Right lobe of liver (tissue), 6 donors: ENCODE results near the gene ITGB3. TPM values are rescaled to one million over a fixed set of nuclear protein-coding genes. Genes with fewer than 3 reads are reported as not detected.

Source experiments
- ATAC-seq, 4 donors: fragments of 200-7000 bp; cut with Tn5 transposase; one replicate each; pipeline ENCODE4 v1.9.1; 2020; ENCODE audit warnings: mild to moderate bottlenecking in 4 of 4, moderate library complexity in 4 of 4
- DNase-seq, 3 donors: peaks; one replicate each; pipeline ENCODE4 v3.0.0-alpha.2; 2020
- H3K27ac ChIP-seq, 3 donors: fragments of 200-600 bp; one replicate each; pipeline ENCODE4 v1.8.0; 2022
- H3K27me3 ChIP-seq, 2 donors: fragments of 200-600 bp; one replicate each; pipeline ENCODE4 v1.8.0; 2022
- H3K36me3 ChIP-seq, 4 donors: fragments of 200-600 bp; sonication (generic) in 1 of 4; one replicate each; pipeline versions ENCODE4 v1.5.1 to v1.8.0; 2017 to 2022; ENCODE audit warnings: control low read depth in 1 of 4
- H3K4me1 ChIP-seq, 4 donors: fragments of 200-600 bp; sonication (generic) in 1 of 4; one replicate each; pipeline versions ENCODE4 v1.5.1 to v1.8.0; 2017 to 2022; ENCODE audit warnings: control low read depth in 1 of 4
- H3K4me3 ChIP-seq, 3 donors: fragments of 200-600 bp; one replicate each; pipeline ENCODE4 v1.8.0; 2022
- H3K9me3 ChIP-seq, 4 donors: fragments of 200-600 bp; sonication (generic) in 1 of 4; one replicate each; pipeline versions ENCODE4 v1.5.1 to v1.8.0; 2017 to 2022; ENCODE audit warnings: control low read depth in 1 of 4
- CTCF ChIP-seq, 4 donors: fragments of 200-600 bp in 3 of 4; fragments of 450-650 bp in 1 of 4; IDR thresholded peaks; one replicate each; pipeline versions ENCODE4 v1.5.1 to v1.8.0; 2016 to 2022; ENCODE audit warnings: antibody characterized with exemption in 4 of 4, mild to moderate bottlenecking in 2 of 4
- POLR2A ChIP-seq: fragments of 450-650 bp; IDR thresholded peaks from one replicate; pipeline ENCODE4 v1.6.1; 2017; ENCODE audit warnings: antibody characterized with exemption, mild to moderate bottlenecking
- WGBS: methylation state at CpG from one replicate; pipeline ENCODE4 v1.1.6; 2018; ENCODE audit warnings: low coverage, low lambda C conversion rate; ENCODE audit not compliant: insufficient coverage; ENCODE audit errors: missing lambda C conversion rate; 5-methylcytosine and 5-hydroxymethylcytosine counted together
- intact Hi-C, 2 donors: fragments of 100-400 bp; cut with DNase I; formaldehyde crosslinking; loops; one replicate each; pipeline versions ENCODE4 v1.11.2 to v1.14.1; 2022
- total RNA-seq, 6 experiments: library from RNA; depleted of rRNA in 2 of 6; stranded (reverse); fragments of >200 nt in 2 of 6; fragmentation: NEBNext Ultra II Directional in 3 of 6; extraction: Animal tissue kit (Norgen Biotek cat#: 25700) in 3 of 6; gene quantifications; one replicate each; pipeline versions ENCODE4 v1.1.0 to v1.2.4, GENCODE V29; 2016 to 2023
- donor health status: DM: no; HTN: yes; CAD: no.
- donor health status: DM: no; HTN: no; CAD: no.
- donor health status: DM: no; HTN: no; CAD: no.
- donor health status: DM: no; HTN: yes; CAD: no.
- donor health status: DM: no; HTN: yes; CAD: no.

The ITGB3 gene
- total RNA-seq, 6 experiments from 2014 or later = 2.2 to 8.0 (median 4.8) TPM

GRCh38 chr17:47275245-47275984 is 21.8 kb downstream of the ITGB3 start:
- DNase-seq (peak; percentile 71 to 92 (median 88)), ATAC-seq (peak; percentile 70 to 89 (median 80))
- H3K4me1 ChIP-seq = peaks cover 0 to 32% (median 12%) of the 10 kb centered on the region in 4 donors
- intact Hi-C loops = no loop called here
- TF ChIP-seq CTCF (IDR thresholded peaks at IDR 0.05) (no peak), POLR2A (no peak)
- no peaks in the 10 kb centered on the region for H3K36me3 ChIP-seq
- no peak overlapping the region for H3K4me3 ChIP-seq
- H3K27me3 ChIP-seq = no peaks in the 10 kb centered on the region
- H3K9me3 ChIP-seq = no peaks in the 10 kb centered on the region
- peak overlapping the region; percentile 14 to 56 (median 32) for H3K27ac ChIP-seq
- 25% methylated on average over 8 of the region's 13 CpGs for WGBS

GRCh38 chr17:47276444-47276843 is 22.8 kb downstream of the ITGB3 start:
- no peaks in the 10 kb centered on the region for H3K36me3 ChIP-seq
- no peak for TF ChIP-seq POLR2A
- no peak for TF ChIP-seq CTCF (IDR thresholded peaks at IDR 0.05)
- ATAC-seq (no peak), DNase-seq (no peak)
- no peaks in the 10 kb centered on the region for H3K27me3 ChIP-seq
- peak overlapping the region in 1 of 3 donors; percentile 56 for H3K27ac ChIP-seq
- 78% methylated on average over 3 of the region's 3 CpGs for WGBS
- H3K4me1 ChIP-seq = peaks cover 0 to 32% (median 12%) of the 10 kb centered on the region in 4 donors
- H3K4me3 ChIP-seq = no peak overlapping the region
- H3K9me3 ChIP-seq = no peaks in the 10 kb centered on the region
- intact Hi-C loops = no loop called here

- Histone ChIP-seq H3K4me1 (peaks cover 0 to 32% (median 12%) of the 10 kb centered on the region in 4 donors), H3K27me3 (no peaks in the 10 kb centered on the region), H3K36me3 (no peaks in the 10 kb centered on the region), H3K27ac (peak overlapping the region in 1 of 3 donors; percentile 56), H3K4me3 (no peak overlapping the region), H3K9me3 (no peaks in the 10 kb centered on the region)
- 47% methylated on average over 10 of the region's 10 CpGs for WGBS
- DNase-seq (peak in 2 of 3 donors; percentile 59 to 76), ATAC-seq (peak; percentile 54 to 73 (median 62))
- TF ChIP-seq POLR2A = no peak
- no peak for TF ChIP-seq CTCF (IDR thresholded peaks at IDR 0.05)
- intact Hi-C loops = no loop called here
Measured at GRCh38 chr17:47276868-47277267, 23.2 kb downstream of the ITGB3 start.

GRCh38 chr17:47277921-47278320 is 24.3 kb downstream of the ITGB3 start:
- TF ChIP-seq POLR2A = no peak
- no peak for TF ChIP-seq CTCF (IDR thresholded peaks at IDR 0.05)
- intact Hi-C loops = no loop called here
- 92% methylated on average over 1 of the region's 1 CpG for WGBS
- no peaks in the 10 kb centered on the region for H3K9me3 ChIP-seq
- no peak for ATAC-seq
- no peaks in the 10 kb centered on the region for H3K36me3 ChIP-seq
- no peak for DNase-seq
- peaks cover 0 to 32% (median 12%) of the 10 kb centered on the region in 4 donors for H3K4me1 ChIP-seq
- no peak overlapping the region for H3K27ac ChIP-seq
- no peaks in the 10 kb centered on the region for H3K27me3 ChIP-seq
- H3K4me3 ChIP-seq = no peak overlapping the region
